HG02571 (cell line): ENCODE results near the gene NPRL2.

ENCODE experiments used
- ATAC-seq: cut with Tn5 transposase; IDR thresholded peaks from one replicate; pipeline ENCODE4 v1.9.1; 2021; ENCODE audit warnings: mild to moderate bottlenecking, moderate library complexity; ENCODE audit not compliant: unreplicated experiment

NPRL2 gene

DNA sequence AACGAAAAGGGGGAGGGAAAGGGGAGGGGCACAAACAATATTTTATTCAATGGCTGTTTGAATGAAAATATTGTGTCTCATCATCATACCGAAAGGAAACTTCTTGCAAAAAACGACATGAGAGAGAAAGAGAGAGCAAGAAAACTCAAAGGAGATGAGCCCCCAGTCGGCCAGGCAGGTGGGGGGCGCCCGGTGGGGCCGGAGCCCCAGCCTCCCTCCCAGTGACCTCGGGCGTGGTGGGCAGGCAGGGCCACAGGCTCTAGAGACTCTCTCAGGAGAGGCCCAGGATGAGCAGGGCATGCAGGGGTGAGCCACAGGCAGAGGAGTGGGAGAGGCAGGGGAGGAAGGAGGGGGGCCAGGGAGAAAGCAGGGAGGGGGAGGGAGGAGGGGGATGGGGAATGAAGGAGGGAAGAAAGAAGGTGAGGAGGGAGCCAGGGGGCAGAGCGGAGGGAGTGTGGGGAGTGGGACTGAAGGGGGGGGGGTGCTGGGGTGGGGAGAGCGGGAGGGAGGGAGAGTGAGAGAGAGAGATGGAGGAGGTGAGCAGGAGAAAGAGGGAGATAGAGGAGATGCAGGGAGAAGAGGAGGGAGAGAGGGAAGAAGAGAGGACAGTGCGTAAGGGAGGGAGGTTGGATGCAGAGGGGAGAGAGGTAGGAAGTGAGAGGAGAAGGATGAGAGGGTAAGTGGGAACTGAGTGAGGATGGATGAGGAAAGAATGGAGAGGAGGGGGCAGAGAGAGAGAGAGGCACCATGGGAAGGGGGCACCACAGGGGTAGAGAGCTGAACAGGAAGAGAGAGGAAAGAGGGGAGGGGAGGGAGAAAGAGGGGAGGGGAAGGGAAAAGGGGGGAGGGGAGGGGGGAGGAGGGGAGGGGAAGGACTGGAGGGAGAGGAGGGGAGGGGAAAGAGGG, 22.8 kb upstream of the NPRL2 start:
- no peak for ATAC-seq

DNA sequence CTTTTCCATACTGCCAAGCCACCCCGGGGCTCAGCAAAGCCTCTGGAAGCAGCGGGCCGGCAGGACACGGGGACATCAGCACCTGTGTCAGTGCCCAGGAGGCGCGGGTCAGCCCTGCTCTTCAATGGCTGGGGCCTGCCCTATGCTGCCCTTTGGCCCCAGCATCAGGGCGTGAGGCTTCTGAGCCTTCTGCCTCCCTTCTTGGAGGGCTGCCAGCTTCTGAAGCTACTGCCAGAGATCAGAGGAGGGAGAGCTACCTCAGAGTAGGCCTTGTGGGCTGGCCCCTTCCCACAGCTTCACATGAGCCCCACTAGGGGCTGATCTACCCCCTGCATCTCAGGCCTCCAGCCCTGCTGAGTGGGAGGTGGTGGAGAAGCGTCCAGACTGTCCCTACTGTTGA, 21.8 kb upstream of the NPRL2 start:
- ATAC-seq: no peak

DNA sequence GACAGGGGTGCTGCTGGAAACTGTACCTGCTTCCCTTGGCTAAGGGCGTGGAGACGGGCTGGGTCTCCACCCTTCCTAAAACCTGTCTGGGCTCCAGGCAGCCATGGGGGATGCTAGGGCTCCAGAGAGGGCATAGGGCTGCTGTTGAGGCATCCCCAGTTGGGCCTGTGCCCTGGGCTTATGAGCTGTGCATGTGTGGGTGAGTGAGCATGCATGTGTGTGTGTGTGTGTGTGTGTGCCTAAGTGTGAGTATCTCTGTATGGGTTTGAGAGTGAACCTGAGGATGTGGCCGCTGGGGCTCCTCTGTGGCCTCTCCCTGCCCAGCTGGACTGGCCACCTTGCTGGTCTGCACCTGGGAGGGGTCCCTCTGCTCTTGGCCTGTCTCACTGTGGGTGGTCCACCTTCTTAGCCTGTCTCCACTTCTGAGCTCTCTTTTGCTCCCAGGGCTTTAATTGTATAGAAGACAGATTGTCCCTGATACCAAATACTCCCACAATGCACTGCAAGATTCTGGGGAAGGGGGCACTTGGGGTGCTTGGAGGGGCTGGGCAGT, 20.6 kb upstream of the NPRL2 start:
- no peak for ATAC-seq

GRCh38 chr3:50370594-50370993, 20.0 kb upstream of the NPRL2 start:
- no peak for ATAC-seq

DNA sequence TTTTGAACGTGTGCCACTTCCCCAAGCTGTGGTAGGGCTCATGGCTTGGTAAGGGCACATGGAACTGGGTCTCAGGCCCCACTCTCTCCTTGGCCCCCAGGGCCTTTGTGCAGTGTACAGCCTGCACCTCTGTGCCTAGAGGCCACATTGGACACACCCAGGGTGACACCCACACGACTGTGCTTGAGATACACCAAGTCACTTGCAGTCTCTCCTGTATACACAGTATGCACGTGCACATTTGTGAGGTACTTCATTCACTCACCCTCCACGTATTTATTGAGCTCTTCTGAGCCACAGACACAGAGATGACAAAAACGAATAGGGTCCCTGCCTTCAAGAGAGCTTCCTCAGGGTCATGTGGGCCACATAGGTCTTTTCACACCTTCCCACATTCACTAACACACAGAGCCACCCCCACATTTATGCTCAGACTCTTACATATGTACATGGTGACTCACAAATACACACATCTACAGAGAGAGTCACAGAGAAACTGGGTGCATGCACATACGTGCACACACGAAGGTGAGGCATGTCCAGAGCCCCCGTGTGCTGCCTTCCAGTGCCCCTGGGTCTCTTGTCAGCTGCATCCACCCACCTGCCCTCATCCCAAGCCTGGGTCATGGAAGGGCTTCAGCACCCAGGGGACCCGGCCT, 18.6 kb upstream of the NPRL2 start:
- no peak for ATAC-seq

- ATAC-seq: no peak
These were observed 15.3 kb upstream of the NPRL2 start for GRCh38 chr3:50365842-50366220.

GRCh38 chr3:50365080-50365841, 14.7 kb upstream of the NPRL2 start:
- peak; percentile 69 for ATAC-seq

DNA sequence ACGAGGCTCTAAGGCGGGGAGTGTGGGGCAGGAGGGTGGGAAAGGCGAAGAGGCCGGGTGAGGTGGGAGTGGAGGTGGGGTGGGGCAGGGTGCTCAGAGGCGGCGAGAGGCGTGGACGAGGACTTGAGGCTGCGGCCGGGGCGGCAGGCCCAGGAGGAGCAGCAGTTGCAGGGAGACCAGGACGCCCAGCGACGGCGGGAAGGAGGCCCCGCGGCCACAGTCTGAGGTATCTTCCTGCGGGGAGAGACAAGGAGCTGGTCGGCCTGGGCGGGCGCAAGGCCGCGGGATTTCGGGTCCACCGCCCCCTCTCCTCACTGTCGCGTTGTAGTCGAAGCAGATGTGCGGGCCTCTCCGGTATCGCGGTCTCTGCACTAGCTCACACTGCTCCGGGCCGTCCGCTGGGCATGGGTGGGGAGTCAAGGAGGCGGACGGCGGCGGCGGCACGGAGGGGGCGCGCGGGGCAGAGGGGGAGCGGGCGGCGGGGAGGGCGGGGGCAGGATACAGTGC, 14.1 kb upstream of the NPRL2 start:
- ATAC-seq: peak; percentile 14

- peak; percentile 15 for ATAC-seq
These were observed 9.2 kb upstream of the NPRL2 start for GRCh38 chr3:50359760-50360110.

- ATAC-seq: peak; percentile 98
These were observed 8.6 kb upstream of the NPRL2 start, which contains the start of gene TMEM115 for GRCh38 chr3:50358911-50359759. Gene TMEM115 (minus strand): TSS chr3:50359521. CDS start chr3:50359063, 458 bp downstream.

GRCh38 chr3:50358355-50358910, 7.9 kb upstream of the NPRL2 start:
- ATAC-seq: no peak

GRCh38 chr3:50357481-50357880, 6.9 kb upstream of the NPRL2 start:
- ATAC-seq: no peak

GRCh38 chr3:50356553-50356952, 6.0 kb upstream of the NPRL2 start:
- ATAC-seq: no peak

DNA sequence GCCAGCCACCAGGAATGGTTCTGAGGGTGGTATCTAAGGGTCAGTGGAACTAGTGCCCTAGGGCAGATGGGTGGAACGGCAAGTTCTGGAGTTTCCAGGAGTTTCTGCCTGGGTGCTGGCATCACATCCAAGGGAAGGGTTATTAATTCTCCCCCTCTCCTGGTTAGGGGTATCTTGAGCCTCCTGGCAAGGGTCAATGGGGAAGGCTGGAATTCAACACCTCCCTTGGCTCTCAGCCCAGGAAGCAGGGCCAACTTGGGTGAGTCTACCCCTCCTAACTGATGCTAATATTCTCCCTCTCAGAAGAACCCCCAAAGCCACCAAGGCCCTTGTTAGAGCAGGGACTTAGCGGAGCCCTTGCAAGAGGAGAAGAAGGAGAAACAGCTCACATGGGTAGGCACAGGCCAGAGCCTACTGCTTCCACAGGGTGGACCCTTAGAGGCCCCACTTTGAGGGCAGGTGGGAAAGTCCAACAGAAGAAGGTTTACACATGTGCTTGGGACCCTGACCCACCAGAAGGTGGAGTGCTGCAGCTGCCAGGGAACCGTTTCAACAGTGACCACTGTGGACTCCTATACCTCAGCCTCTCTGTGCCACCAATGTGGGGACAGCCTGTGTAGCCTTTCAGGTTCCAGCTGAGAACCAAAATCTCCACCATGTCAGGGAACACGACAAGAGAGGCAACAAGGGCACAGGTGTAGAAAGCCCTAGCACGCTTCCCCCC, 5.4 kb upstream of the NPRL2 start:
- no peak for ATAC-seq

DNA sequence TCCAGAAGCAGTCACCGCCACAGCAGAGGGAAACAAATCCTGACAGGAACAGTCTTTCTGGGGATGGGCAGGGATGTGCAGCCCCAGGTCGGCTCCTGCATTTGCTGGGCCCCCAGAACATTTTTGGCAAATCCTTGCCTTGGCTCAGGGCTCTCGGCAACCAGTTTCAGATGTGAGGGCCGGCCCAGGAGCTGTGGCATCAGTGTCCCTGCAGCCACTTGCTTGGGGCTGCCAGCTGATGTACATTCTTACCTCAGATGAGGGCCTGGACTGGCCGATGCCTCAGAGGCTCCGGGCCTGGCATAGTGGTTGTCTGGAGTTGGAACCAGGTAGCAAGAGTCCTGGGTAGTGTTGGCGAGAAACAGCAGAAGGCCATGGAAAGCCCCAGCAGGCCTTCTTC, 4.3 kb upstream of the NPRL2 start:
- no peak for ATAC-seq

GRCh38 chr3:50354186-50354764, 3.7 kb upstream of the NPRL2 start:
- ATAC-seq: no peak

DNA sequence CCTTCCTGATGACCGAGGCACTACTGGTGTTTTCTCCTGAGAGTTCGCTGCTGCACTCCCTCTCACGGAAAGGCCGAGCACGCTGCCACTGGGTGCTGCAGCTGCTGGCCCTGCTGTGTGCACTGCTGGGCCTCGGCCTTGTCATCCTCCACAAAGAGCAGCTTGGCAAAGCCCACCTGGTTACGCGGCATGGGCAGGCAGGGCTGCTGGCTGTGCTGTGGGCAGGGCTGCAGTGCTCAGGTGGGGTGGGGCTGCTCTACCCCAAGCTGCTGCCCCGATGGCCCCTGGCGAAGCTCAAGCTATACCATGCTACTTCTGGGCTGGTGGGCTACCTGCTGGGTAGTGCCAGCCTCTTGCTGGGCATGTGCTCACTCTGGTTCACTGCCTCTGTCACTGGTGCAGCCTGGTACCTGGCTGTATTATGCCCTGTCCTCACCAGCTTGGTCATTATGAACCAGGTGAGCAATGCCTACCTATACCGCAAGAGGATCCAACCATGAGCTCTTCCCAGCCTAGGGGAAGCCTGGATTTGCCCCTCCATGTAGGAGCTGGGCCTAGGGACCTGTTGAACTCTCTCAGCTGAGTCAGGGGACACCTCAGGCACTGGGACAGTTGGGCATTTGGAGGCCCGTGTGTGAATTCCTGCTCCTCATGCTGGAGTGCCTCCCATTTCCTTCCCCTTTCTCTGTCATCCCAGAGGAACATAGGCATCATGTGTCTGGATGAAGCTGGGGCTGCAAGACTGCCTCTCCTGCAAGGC, 2.9 kb upstream of the NPRL2 start:
- no peak for ATAC-seq

- no peak for ATAC-seq
These were observed 2.2 kb upstream of the NPRL2 start for GRCh38 chr3:50352781-50353180.
